Kidney (tissue), 14 donors: ENCODE data around the gene TGFBR2. TPM values are rescaled to one million over a fixed set of nuclear protein-coding genes. Genes with fewer than 3 reads are reported as not detected.
A peak's percentile ranks its signal among the peaks of the same experiment; 100 is the strongest.

ENCODE experiments used
- DNase-seq, 5 donors: peaks; one replicate each; pipeline ENCODE4 v3.0.0-alpha.2; 2013 to 2020
- FAIRE-seq: peaks from 2 replicates; lab custom pipeline; 2012; peaks lifted over from hg19 to GRCh38; lab: Jason Lieb, UNC
- H3K27ac ChIP-seq, 2 donors: one replicate each; pipeline ENCODE4 v1.7.0; 2013; ENCODE audit warnings: low read depth in 2 of 2, low read length in 2 of 2, inconsistent platforms in 1 of 2
- H3K27me3 ChIP-seq: one replicate; pipeline ENCODE4 v1.7.1; 2013; ENCODE audit warnings: low read length, inconsistent platforms; ENCODE audit not compliant: control insufficient read depth, insufficient read depth
- H3K36me3 ChIP-seq, 3 donors: one replicate each; pipeline versions ENCODE4 v1.7.0 to v1.7.1; 2013; ENCODE audit warnings: low read length in 3 of 3, control low read depth in 1 of 3, inconsistent platforms in 1 of 3; ENCODE audit not compliant: insufficient read depth in 3 of 3, control insufficient read depth in 2 of 3
- H3K4me1 ChIP-seq, 3 donors: one replicate each; pipeline versions ENCODE4 v1.7.0 to v1.7.1; 2013; ENCODE audit warnings: low read length in 3 of 3, inconsistent platforms in 1 of 3, low read depth in 1 of 3; ENCODE audit not compliant: control insufficient read depth in 2 of 3, insufficient read depth in 2 of 3
- H3K4me3 ChIP-seq, 3 donors: one replicate each; pipeline versions ENCODE4 v1.7.0 to v1.8.1; 2013; ENCODE audit warnings: low read length in 3 of 3, control low read depth in 1 of 3, inconsistent platforms in 1 of 3
- H3K9ac ChIP-seq, 3 donors: one replicate each; pipeline versions ENCODE4 v1.7.0 to v1.7.1; 2013; ENCODE audit warnings: low read length in 3 of 3, control low read depth in 1 of 3, inconsistent platforms in 1 of 3
- H3K9me3 ChIP-seq, 3 donors: one replicate each; pipeline versions ENCODE4 v1.7.0 to v1.7.1; 2013; ENCODE audit warnings: low read length in 3 of 3, control low read depth in 1 of 3, inconsistent platforms in 1 of 3; ENCODE audit not compliant: control insufficient read depth in 2 of 3, insufficient read depth in 1 of 3
- CTCF ChIP-seq: IDR thresholded peaks from 3 replicates; pipeline ENCODE4 v1.5.1; 2012; ENCODE audit warnings: mild to moderate bottlenecking, moderate library complexity, borderline replicate concordance; ENCODE audit not compliant: insufficient read depth; ENCODE audit errors: extremely low read depth
- intact Hi-C: fragments of 100-400 bp; cut with DNase I; formaldehyde crosslinking; loops from one replicate; pipeline ENCODE4 v1.11.1; 2022
- polyA plus RNA-seq: library from polyadenylated mRNA; stranded (reverse); fragments of 350-450 nt; fragmentation: Illumina TruSeq; extraction: RNeasy Lipid Tissue Mini Kit (QIAGEN cat#74804); gene quantifications from one replicate; pipeline ENCODE4 v1.2.3, GENCODE V29; 2014; ENCODE audit warnings: low read depth, low replicate concordance; ENCODE audit not compliant: insufficient read depth
- total RNA-seq: library from RNA; stranded (reverse); fragmentation: NEBNext Ultra II Directional; extraction: Animal tissue kit (Norgen Biotek cat#: 25700); gene quantifications from one replicate; pipeline ENCODE4 v1.2.1, GENCODE V29; 2021
- donor health status: control.
- donor health status: control.
- donor health status: control.
- donor health status: control.
- donor health status: control.
- donor health status: DM: yes; HTN: yes; CAD: no.
- donor health status: Normal renal cell carcinoma (clear cell type).

Gene TGFBR2
- total and polyA plus RNA-seq, 2 donors from 2014 or later, result 81.8 to 243 TPM

DNA sequence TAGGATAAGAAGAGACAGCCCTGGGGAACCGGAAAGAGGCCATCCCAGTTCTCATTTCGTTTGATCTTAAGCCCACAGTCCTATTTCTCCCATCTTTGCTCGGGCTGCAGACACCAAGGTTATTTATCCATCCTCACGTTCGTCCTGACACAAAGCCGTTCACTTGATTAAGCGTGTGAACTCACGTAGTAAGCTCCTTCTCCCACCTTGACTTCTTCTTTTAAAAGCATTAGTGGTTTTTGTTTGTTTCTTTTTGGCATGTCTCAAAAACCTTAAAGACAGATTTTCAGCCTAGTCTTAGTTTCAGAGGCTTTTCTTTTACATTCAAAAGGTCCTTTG is 70.9 kb downstream of the TGFBR2 start:
- Histone ChIP-seq H3K9me3 (no peaks in the 10 kb centered on the region), H3K9ac (no peak overlapping the region), H3K27me3 (no peaks in the 10 kb centered on the region), H3K4me1 (peaks cover 0 to 25% (median 8%) of the 10 kb centered on the region in 3 donors), H3K27ac (no peak overlapping the region), H3K36me3 (peaks cover 2 to 60% (median 29%) of the 10 kb centered on the region in 3 donors), H3K4me3 (no peak overlapping the region)
- intact Hi-C loops, result no loop called here
- no peak for FAIRE-seq
- TF ChIP-seq CTCF, result no peak
- no peak for DNase-seq

DNA sequence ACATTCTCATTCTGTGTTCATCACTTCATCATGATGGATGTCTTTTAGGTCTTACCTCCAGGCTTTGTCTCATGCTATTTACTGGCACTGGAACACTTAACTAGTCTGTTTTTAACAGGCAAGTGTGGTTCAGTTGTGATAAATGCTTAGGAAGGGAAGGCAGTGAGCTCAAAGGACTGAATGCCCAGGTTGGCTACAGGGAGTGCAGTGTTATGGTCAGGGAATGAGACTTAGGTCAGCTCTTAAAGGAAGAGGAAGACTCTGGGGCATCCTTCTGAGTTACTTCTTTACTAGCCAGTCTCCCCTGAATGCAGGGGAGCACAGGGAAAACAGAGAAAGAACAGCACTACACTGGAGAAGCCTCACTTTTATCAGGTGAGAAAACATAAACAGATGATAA is 72.6 kb downstream of the TGFBR2 start:
- no peaks in the 10 kb centered on the region for H3K9me3 ChIP-seq
- no peak for DNase-seq
- intact Hi-C loops, result no loop called here
- TF ChIP-seq CTCF, result no peak
- no peak overlapping the region for H3K27ac ChIP-seq
- H3K4me1 ChIP-seq, result peaks cover 0 to 27% (median 13%) of the 10 kb centered on the region in 3 donors
- H3K27me3 ChIP-seq, result no peaks in the 10 kb centered on the region
- no peak for FAIRE-seq
- H3K36me3 ChIP-seq, result peaks cover 0 to 48% (median 20%) of the 10 kb centered on the region in 3 donors
- H3K4me3 ChIP-seq, result no peak overlapping the region
- no peak overlapping the region for H3K9ac ChIP-seq

DNA sequence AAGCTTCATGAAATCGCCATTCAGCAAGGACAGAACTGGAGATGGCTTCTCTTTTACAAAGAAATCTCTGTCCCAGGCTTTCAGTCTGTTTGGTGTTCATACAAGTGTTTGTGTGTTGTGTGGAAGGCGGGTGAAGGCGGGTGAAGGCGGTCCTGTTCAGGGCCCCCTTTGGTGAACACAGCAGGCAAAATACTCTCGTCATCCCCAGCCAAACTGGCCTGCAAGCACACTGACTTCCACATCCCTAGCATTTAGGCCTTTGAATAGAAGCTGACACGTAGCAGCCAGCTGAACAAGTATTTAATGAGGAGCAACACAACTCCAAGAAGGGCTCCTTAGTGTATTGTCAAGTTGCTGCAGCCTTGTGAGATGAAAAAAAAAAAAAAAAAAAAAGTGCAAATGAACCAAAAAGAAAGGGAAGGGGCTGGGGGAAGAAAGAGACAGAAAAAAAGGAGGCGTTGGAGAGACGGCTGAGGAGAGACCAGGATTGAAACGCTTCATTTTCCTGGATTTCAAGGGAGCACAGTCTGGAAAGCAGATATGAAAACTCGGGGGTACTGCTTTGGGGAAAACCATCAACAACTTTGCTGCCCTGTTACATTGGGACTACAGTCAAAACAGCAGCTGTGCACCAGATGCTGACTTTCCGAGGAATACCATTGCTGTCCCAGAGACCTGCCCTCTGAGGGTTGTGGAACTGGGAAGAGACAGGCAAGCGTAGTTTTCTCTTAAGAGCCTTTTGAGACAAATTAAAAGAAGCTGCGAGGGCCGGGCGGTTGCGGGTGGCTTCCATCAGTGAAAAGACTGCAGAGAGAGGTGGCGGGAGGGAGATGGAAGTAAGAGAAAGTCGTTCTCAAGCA is 74.6 kb downstream of the TGFBR2 start:
- Histone ChIP-seq H3K9me3 (no peaks in the 10 kb centered on the region), H3K27me3 (no peaks in the 10 kb centered on the region), H3K36me3 (peaks cover 0 to 29% (median 12%) of the 10 kb centered on the region in 3 donors), H3K4me3 (no peak overlapping the region), H3K9ac (no peak overlapping the region), H3K27ac (peak overlapping the region; percentile 23 to 51), H3K4me1 (peaks cover 0 to 25% (median 15%) of the 10 kb centered on the region in 3 donors)
- intact Hi-C loops, result no loop called here
- DNase-seq (peak in 2 of 5 donors; percentile 23 to 85), FAIRE-seq (no peak)
- no peak for TF ChIP-seq CTCF
